Measurements from ENCODE around the gene CFAP99.

DNA sequence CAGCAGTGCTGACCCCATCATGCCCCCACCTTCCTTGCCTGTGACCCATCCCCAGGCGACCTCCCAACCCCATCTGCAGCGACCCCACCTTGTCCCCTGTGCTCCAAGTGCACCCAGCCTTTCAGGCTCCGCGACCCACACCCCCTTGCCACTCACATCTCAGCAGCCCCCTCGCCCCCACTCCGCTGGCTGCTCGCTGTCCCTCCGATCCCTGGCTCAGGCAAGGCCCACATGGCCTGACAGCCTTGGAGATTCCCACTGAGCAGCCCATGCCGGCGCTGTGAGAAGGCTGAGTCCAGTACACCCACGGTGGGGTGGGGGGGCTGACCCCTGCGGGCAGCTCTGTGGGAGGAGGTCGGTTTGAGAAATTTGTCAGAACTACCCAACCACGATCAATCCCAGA lies 9.4 kb upstream of the CFAP99 start:
- TF ChIP-seq, protein P1, sequence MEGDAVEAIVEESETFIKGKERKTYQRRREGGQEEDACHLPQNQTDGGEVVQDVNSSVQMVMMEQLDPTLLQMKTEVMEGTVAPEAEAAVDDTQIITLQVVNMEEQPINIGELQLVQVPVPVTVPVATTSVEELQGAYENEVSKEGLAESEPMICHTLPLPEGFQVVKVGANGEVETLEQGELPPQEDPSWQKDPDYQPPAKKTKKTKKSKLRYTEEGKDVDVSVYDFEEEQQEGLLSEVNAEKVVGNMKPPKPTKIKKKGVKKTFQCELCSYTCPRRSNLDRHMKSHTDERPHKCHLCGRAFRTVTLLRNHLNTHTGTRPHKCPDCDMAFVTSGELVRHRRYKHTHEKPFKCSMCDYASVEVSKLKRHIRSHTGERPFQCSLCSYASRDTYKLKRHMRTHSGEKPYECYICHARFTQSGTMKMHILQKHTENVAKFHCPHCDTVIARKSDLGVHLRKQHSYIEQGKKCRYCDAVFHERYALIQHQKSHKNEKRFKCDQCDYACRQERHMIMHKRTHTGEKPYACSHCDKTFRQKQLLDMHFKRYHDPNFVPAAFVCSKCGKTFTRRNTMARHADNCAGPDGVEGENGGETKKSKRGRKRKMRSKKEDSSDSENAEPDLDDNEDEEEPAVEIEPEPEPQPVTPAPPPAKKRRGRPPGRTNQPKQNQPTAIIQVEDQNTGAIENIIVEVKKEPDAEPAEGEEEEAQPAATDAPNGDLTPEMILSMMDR (IDR thresholded peaks at IDR 0.05): no peak
- TF ChIP-seq POLR2A (IDR thresholded peaks at IDR 0.05): no peak
